ENCODE results near the gene SMAD9.

Gene SMAD9

GRCh38 chr13:36817996-36818803 lies 101.8 kb downstream of the SMAD9 start:
- no peak for DNase-seq (ENCODE audit: low spot score)

GRCh38 chr13:36815062-36815461 lies 105.0 kb downstream of the SMAD9 start:
- DNase-seq (ENCODE audit: low spot score), result peak; percentile 22

DNA sequence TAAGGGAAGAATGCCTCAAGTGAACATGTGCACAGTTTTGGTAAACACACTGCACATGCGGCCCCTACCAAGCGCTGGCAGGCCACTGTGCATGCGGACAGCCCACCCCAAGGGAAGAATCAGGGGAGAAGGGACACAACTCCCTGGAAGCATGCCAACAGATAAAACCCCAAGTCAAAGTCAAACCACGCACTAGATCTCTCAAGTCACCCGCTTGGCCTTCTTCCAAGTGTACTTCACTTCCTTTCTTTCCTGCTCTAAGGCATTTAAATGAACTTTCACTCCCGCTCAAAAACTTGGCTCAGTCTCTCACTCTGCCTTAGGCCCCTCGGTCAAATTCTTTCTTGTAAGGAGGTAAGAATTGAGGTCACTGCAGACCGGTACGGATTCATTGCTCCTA lies 105.6 kb downstream of the SMAD9 start:
- no peak for DNase-seq (ENCODE audit: low spot score)

DNA sequence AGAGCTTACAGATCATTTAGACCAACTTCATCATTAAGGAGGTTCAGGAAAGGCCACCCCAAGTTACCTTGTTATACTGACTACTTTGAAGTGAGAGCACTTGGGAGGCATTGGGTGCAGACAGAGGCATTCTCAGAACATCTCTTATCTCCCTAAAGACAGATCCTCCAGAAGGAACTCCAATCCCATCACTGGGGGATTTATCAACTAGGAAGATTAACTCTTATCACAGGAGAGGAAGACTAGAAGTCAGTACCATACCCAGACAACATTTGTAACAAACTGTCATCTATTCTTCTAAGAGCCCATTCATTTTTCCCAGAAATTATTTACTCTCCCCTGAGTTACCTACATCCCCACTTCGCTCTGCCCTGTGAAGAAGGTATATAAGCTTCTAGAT lies 106.8 kb downstream of the SMAD9 start:
- no peak for DNase-seq (ENCODE audit: low spot score)

- no peak for DNase-seq (ENCODE audit: low spot score)
Observed at GRCh38 chr13:36807616-36808015, 112.4 kb downstream of the SMAD9 start.

DNA sequence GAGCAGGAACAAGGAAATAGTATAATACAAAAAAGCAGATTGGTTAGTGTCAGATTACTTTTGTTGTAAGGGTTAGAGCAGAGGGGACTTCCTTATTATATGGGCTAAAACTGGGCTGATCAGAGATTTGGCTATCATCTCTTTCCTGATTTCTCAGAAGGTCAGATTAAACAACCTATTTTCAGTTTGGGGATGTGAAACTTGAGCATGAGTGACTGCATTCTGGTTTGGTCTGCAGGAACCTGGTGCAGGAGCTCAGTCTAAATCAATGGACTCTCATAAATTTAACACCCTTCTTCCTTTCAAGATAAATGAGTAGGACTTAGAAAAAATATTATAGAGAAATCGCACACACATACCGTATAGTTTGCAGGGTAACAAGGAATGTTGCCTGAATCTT lies 113.9 kb downstream of the SMAD9 start:
- DNase-seq (ENCODE audit: low spot score), result no peak

DNA sequence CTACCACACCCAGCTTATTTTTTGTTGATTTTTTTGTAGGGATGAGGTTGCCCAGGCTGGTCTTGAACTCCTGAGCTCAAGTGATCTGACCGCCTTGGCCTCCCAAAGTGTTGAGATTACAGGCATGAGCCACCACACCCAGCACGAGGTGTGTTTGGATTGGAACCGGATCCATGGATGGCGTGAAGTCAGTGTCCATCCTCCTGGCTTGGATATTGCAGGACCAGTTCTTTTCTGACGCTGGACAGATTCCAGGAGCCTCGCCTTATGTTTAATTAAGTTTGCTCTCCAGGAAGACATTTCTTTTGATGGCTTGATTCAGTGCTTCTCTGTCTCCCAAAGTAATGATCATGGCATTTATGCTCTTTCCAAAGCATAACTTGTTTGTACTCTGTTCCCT lies 115.5 kb downstream of the SMAD9 start:
- no peak for DNase-seq (ENCODE audit: low spot score)

DNA sequence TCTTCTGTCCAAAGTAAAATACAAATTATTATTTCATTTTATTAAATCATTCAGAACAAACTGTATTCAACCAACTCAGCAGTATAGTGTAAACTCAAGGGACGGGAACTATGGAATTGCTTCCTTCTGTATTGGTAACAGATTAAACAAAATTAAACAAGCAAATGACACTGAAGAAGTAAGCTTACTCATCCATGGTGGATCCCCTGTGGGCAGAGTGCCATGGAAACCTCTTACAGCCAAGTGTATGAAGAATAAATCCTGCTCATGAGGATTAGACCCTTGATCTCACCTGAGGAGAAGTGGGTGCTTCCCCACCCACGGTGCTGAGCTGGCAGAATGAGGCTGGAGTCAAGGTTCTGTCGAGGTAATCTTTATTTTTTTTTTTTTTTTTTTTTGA lies 119.0 kb downstream of the SMAD9 start:
- no peak for DNase-seq (ENCODE audit: low spot score)

DNA sequence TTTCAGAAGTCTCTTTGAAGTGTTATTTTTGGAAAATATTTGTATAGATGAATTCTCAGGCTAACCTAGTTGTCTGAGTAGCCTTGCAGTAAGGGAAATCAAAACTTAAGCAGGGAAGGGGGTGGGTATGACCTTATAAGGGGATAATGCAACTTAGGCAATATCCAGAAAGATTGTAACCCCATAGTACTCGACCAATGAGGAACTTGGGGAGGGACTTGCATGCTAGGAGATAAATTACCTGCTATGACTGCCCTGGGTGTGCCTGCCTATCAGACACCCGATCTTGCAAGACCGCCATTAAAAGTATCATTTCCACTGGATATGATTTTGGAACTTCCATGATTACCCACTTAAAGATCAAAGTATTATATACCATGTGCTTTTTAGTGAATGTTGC lies 124.0 kb downstream of the SMAD9 start:
- DNase-seq (ENCODE audit: low spot score), result no peak

- no peak for DNase-seq (ENCODE audit: low spot score)
Observed at GRCh38 chr13:36795463-36795862, 124.6 kb downstream of the SMAD9 start.

All from CD4-positive, alpha-beta T cell treated with Interleukin-15 for 4 hours (primary cell).